ENCODE data around the gene PRPSAP2. TPM values are rescaled to one million over a fixed set of nuclear protein-coding genes. Genes with fewer than 3 reads are reported as not detected.

PRPSAP2 gene
- polyA plus RNA-seq, 1 donor from 2014 or later, result 358 TPM

- Histone ChIP-seq H3F3A (ENCODE audit: insufficient read depth, low read length, poor library complexity, severe bottlenecking) (no peaks in the 10 kb centered on the region), H4K20me1 (ENCODE audit: insufficient read depth) (no peaks in the 10 kb centered on the region), H3K79me2 (replicated peaks; ENCODE audit: insufficient read depth, low read length) (no peaks in the 10 kb centered on the region), H3K36me3 (ENCODE audit: insufficient read depth, low read length) (no peaks in the 10 kb centered on the region), H3K4me2 (ENCODE audit: low read length) (no peak overlapping the region), H2AFZ (ENCODE audit: low read depth, low read length) (no peak overlapping the region), H3K9me2 (ENCODE audit: insufficient read depth, low read length) (no peaks in the 10 kb centered on the region), H3K9ac (ENCODE audit: low read length) (no peak overlapping the region), H3K4me3 (ENCODE audit: low read length) (no peak overlapping the region), H3K27ac (ENCODE audit: low read length) (no peak overlapping the region), H3K27me3 (ENCODE audit: insufficient read depth, low read depth, low read length) (no peaks in the 10 kb centered on the region), H3K9me3 (ENCODE audit: low read length) (no peaks in the 10 kb centered on the region)
- TF ChIP-seq SMC3 (conservative IDR thresholded peaks at IDR 0.05; ENCODE audit: poor library complexity) (no peak), MXI1 (conservative IDR thresholded peaks at IDR 0.05; ENCODE audit: poor library complexity, severe bottlenecking) (no peak), TAF1 (IDR thresholded peaks at IDR 0.05; ENCODE audit: low read depth) (no peak), POLR2AphosphoS5 (IDR thresholded peaks at IDR 0.05) (no peak), RAD21 (conservative IDR thresholded peaks at IDR 0.05) (no peak), EP300 (conservative IDR thresholded peaks at IDR 0.05; ENCODE audit: poor library complexity, severe bottlenecking) (no peak), EZH2 (IDR thresholded peaks at IDR 0.05; ENCODE audit: borderline replicate concordance, insufficient read depth, low read length, poor library complexity, severe bottlenecking) (no peak), CTCF (IDR thresholded peaks at IDR 0.05; ENCODE audit: poor library complexity, severe bottlenecking) (no peak)
- TF ChIP-seq, protein P1, sequence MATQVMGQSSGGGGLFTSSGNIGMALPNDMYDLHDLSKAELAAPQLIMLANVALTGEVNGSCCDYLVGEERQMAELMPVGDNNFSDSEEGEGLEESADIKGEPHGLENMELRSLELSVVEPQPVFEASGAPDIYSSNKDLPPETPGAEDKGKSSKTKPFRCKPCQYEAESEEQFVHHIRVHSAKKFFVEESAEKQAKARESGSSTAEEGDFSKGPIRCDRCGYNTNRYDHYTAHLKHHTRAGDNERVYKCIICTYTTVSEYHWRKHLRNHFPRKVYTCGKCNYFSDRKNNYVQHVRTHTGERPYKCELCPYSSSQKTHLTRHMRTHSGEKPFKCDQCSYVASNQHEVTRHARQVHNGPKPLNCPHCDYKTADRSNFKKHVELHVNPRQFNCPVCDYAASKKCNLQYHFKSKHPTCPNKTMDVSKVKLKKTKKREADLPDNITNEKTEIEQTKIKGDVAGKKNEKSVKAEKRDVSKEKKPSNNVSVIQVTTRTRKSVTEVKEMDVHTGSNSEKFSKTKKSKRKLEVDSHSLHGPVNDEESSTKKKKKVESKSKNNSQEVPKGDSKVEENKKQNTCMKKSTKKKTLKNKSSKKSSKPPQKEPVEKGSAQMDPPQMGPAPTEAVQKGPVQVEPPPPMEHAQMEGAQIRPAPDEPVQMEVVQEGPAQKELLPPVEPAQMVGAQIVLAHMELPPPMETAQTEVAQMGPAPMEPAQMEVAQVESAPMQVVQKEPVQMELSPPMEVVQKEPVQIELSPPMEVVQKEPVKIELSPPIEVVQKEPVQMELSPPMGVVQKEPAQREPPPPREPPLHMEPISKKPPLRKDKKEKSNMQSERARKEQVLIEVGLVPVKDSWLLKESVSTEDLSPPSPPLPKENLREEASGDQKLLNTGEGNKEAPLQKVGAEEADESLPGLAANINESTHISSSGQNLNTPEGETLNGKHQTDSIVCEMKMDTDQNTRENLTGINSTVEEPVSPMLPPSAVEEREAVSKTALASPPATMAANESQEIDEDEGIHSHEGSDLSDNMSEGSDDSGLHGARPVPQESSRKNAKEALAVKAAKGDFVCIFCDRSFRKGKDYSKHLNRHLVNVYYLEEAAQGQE (IDR thresholded peaks at IDR 0.05; ENCODE audit: borderline replicate concordance), result no peak
These were observed 7.3 kb upstream of the PRPSAP2 start for GRCh38 chr17:18850679-18851078.

- Histone ChIP-seq H3K79me2 (replicated peaks; ENCODE audit: insufficient read depth, low read length) (no peaks in the 10 kb centered on the region), H3K27ac (ENCODE audit: low read length) (no peak overlapping the region), H4K20me1 (ENCODE audit: insufficient read depth) (no peaks in the 10 kb centered on the region), H3K9ac (ENCODE audit: low read length) (no peak overlapping the region), H3K9me3 (ENCODE audit: low read length) (no peaks in the 10 kb centered on the region), H3K4me3 (ENCODE audit: low read length) (no peak overlapping the region), H3F3A (ENCODE audit: insufficient read depth, low read length, poor library complexity, severe bottlenecking) (no peaks in the 10 kb centered on the region), H2AFZ (ENCODE audit: low read depth, low read length) (no peak overlapping the region), H3K27me3 (ENCODE audit: insufficient read depth, low read depth, low read length) (no peaks in the 10 kb centered on the region), H3K9me2 (ENCODE audit: insufficient read depth, low read length) (no peaks in the 10 kb centered on the region), H3K36me3 (ENCODE audit: insufficient read depth, low read length) (no peaks in the 10 kb centered on the region), H3K4me2 (ENCODE audit: low read length) (no peak overlapping the region)
- TF ChIP-seq TAF1 (IDR thresholded peaks at IDR 0.05; ENCODE audit: low read depth) (no peak), POLR2AphosphoS5 (IDR thresholded peaks at IDR 0.05) (no peak), MXI1 (conservative IDR thresholded peaks at IDR 0.05; ENCODE audit: poor library complexity, severe bottlenecking) (no peak), CTCF (IDR thresholded peaks at IDR 0.05; ENCODE audit: poor library complexity, severe bottlenecking) (no peak)
- TF ChIP-seq, protein P1 (IDR thresholded peaks at IDR 0.05; ENCODE audit: borderline replicate concordance), result no peak
These were observed 6.7 kb upstream of the PRPSAP2 start for GRCh38 chr17:18851201-18851600.

Data from neural cell (in vitro differentiated cells).